ENCODE results near the gene FAM149B1.

FAM149B1 gene

DNA sequence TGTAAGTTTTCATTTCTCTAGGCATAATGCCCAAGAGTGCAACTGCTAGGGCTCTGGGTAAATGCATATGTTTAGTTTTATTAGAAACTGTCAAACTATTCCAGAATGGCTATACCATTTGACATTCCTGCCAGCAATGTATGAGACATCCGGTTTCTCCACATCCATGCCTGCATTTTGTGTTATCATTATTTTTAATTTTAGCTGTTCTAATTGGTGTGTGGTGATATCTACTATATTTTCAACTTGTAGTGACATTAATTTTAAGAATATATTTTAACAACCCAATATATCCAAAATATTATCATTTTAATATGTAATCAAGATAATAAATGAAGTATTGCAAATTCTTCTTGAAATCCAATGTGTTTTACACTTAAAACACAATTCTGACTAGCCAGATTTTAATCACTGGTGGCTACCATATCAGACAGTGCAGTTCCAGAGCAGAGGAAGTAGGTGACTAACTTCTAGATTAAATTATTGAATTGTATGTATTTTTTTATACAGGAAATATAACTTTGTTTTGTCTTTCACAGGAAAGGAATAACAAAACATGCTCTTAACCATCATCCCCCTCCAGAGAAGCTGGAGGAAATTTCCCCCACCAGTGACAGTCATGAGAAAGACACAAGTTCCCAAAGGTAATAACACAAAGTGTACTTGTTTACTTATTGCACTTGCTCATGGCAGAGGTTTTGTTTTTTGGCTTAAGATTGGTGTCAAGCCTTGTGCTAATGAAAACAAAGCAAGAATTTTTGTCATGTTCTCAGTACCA, 6.4 kb downstream of the FAM149B1 start:
- no peak for DNase-seq (ENCODE audit: low read depth in 1 of 2, low spot score in 1 of 2)

DNA sequence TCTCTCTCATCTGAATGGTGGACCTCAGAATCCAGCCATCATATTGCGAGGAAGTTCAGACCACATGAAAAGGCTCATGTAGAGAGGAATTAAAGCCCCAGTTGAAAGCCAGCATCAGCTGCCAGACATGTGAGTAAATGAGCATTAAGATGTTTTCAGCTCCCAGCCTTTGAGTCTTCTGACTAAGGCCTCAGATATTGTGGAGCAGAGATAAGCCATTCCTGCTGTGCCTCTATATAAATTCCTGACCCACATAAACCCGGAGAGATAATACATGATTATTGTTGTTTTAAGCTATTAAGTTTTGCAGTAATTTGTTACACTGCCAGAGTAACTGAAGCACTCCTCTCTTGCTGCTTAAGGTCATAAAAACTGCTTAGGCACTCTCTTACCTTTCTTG, 14.6 kb downstream of the FAM149B1 start:
- no peak for DNase-seq (ENCODE audit: low read depth in 1 of 2, low spot score in 1 of 2)

DNA sequence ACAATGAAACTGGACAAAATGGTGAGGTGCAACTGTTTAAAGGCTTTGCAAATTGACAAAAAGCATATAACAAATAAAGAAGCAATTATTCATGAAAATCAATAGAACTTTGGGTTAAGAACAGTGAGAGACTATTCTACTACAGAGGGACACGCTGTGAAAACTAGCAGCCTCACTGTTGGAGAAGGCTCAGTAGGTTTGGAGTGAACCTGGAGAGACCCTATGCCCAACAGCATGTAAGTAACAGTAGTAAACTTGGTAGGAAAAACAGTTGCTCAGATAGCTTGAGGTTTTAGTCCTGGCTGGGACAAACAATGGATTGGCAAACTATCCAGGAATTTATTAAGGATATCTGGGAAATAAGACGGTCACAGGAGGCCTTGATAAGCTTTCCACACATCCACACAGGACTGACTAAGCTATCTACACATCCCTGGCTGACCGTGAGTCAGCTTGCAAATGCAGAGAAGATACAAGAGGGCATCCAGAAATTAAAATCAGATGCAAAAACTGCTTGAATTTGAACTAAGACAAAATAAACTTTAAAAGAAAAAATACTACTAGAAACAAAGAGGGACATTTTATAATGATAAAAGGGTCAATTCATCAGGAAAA, 15.9 kb downstream of the FAM149B1 start:
- DNase-seq (ENCODE audit: low read depth in 1 of 2, low spot score in 1 of 2) = no peak

DNA sequence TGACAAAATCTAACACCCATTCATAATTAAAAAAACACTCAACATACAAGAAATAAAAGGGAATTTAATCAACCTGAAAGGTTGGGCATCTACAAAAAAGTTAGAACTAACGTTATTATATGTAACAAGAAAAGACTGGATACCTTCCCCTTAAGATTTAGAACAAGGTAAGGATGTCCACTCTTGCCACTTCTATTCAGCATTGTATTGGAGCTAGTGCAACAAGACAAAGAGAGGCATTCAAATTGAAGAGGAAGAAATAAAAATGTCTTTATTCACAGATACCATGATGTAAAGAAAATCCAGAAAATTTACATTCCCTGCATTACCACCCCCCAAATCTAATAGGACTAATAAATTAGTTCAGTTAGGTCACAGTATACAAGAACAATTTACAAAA, 18.3 kb downstream of the FAM149B1 start:
- no peak for DNase-seq (ENCODE audit: low read depth in 1 of 2, low spot score in 1 of 2)

DNA sequence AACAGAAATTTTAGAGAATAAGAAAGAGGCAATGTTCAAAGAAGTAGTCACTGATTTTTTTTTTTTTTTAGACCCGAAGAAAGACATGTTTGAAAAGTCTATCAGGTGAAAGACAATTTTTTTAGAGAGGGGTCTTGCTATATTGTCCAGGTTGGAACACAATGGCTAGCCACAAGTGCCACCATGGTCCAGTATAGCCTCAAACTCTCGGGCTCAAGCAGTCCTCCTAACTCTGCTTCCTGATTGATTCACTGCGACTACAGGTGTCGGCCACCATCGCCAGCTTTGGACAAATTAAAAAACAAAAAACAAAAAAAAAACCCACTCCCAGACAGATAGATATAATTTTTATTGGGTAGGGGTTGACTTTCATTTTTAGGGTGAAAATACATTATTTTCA, 22.3 kb downstream of the FAM149B1 start:
- no peak for DNase-seq (ENCODE audit: low read depth in 1 of 2, low spot score in 1 of 2)

DNA sequence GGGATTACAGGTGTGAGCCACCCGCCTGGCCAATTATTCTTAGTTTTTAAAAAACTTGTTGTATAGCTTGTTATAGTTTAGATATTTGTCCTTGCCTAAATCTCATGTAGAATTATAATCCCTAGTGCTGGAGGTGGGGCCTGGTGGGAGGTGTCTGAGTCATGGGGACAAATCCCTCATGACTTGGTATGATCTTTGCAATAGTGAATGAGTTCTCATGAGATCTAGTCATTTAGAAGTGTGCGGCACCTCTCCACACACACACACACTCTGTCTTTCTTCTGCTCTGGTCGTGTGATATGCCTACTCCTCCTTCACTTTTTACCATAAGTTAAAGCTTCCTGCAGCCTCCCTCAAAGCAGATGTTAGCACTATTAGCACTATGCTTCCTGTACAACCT, 37.2 kb downstream of the FAM149B1 start:
- DNase-seq (ENCODE audit: low read depth in 1 of 2, low spot score in 1 of 2) = no peak

DNA sequence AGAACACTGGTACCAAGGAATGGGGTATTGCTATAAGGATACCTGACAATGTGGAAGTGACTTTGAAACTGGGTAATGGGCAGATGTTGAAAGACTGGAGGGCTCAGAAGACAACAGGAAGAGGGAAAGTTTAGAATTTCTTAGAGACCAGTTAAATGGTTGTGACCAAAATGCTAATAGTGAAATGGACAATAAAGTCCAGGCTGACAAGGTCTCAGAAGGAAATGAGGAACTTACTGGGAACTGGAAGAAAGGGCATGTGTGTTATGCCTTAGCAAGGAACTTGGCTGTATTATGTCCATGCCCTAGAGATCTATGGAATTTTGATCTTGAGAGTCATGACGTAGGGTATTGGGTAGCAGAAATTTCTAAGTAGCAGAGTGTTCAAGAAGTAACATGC, 38.0 kb downstream of the FAM149B1 start:
- no peak for DNase-seq (ENCODE audit: low read depth in 1 of 2, low spot score in 1 of 2)

DNA sequence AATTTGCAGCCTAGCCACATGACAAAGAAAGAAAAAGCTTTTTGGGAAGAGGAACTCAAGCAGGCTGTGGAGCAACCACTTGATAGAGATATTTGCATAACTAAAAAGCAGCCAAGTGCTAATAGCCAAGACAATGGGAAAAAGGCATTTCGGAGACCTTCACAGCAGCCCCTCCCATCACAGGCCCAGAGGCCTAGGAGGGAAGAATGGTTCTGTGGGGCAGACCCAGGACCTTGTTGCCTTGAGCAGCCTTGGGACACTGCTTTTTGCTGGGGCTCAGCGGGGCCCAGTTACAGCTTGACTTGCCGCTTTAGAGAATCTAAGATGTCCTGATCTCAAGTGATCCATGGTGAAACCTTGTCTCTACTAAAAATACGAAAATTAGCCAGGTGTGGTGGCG, 38.5 kb downstream of the FAM149B1 start:
- DNase-seq (ENCODE audit: low read depth in 1 of 2, low spot score in 1 of 2) = no peak

DNA sequence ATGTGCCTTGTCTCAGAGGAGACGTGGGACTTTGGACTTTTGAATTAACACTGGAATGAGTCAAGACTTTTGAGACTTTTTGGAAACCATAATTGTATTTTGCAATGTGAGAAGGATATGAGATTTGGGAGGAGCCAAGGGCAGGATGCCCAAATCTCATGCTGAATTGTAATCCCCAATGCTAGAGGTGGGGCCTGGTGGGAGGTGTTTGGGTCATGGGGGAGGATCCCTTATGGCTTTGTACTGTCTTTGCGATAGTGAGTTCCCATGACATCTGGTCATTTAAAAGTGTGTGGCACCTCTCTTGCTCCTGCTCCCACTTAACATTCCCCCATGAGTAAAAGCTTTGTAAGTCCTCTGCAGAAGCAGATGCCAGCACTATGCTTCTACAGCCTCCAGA, 40.0 kb downstream of the FAM149B1 start:
- no peak for DNase-seq (ENCODE audit: low read depth in 1 of 2, low spot score in 1 of 2)

DNA sequence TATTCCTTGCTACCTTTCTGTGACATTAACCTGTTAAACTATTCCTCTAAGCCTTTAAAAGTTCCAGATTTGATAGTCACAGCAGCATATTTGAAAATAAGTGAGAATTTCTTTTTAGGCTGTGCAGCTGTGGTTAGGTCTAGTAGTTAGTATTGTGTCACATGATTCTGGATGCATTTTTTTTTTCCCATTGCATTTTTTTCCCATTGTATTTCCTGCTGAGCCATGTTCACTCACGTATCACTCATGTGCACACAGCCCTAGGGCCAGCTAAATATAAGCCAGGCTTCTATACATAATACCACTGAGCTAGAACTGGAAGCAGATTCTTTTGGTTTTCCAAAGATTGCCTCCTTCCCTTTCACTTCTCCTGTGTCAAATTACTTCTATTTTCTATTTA, 41.8 kb downstream of the FAM149B1 start:
- DNase-seq (ENCODE audit: low read depth in 1 of 2, low spot score in 1 of 2) = no peak

DNA sequence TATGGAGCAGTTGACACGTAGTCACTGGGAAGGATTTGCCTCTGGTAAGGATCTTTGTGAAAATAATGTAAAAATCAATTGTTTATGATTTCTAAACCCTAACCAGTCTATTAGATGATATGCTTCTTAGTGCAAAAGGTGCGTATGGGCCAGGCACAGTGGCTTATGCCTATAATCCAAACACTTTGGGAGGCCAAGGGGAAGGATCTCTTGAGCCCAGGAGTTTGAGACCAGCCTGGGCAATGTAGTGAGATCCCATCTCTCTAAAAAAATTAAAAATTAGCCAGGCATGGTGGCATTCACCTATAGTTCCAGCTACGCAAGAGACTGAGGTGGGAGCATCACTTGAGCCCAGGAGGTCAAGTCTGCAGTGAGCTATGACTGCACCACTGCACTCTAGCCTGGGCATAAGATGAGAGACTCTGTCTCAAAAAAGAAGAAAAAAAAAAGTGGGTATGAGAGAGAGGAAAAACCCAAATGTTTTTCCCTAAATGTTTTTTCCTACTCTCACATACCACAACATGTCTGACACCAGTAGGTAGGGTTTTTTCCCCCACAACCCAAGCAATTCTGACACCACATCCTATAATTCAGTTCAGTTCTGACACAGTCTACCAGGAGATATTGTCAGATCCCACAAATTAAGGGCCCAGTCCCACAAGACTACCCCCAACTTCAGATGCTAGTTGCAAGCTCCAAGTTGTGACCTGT, 42.6 kb downstream of the FAM149B1 start:
- DNase-seq (ENCODE audit: low read depth in 1 of 2, low spot score in 1 of 2) = no peak

DNA sequence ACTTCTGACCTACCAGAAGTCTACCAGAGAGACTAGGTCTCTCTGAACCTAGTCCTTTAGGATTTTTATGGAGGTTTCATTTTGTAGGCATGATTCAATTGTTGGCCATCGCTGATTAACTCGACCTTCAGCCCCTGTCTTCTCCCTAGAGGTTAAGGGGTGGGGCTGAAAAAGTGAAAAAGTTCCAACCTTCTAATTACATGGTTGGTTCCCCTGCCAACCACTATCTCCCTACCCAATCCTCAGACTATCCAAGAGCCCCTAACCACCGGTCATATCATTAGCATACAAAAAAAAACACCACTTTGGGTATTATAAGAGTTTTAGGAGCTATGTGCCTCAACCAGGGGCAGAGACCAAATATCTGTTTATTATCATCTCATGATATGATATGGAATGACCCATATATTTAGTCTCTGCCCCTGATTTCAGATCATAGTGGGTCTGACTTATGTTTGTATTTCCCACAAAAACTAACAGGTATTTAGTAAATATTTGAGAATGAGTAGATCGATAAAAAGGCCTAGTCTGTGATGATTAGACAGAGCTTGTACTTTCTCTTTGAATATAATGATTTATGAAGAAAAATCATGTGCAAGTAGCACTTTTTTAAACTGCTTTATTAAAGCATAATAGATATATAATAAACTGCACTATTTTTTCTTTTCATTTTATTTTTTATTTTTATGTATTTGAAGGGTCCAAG, 43.3 kb downstream of the FAM149B1 start:
- DNase-seq (ENCODE audit: low read depth in 1 of 2, low spot score in 1 of 2) = no peak

DNA sequence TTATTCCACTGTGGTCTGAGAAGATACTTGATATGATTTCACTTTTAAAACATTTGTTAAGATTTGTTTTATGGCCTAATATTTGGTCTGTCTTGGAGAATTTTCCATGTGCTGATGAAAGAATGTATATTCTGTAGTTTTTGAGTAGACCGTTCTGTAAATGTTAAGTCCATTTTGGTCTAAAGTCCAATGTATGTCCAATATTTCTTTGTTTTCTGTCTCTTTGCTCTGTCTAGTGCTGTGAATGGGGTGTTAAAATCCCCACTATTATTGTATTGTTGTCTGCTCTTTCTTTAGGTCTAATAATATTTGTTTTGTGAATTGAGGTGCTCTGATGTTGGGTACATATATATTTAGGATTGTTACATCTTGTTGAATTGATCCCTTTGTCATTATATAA, 47.8 kb downstream of the FAM149B1 start:
- DNase-seq (ENCODE audit: low read depth in 1 of 2, low spot score in 1 of 2) = no peak

DNA sequence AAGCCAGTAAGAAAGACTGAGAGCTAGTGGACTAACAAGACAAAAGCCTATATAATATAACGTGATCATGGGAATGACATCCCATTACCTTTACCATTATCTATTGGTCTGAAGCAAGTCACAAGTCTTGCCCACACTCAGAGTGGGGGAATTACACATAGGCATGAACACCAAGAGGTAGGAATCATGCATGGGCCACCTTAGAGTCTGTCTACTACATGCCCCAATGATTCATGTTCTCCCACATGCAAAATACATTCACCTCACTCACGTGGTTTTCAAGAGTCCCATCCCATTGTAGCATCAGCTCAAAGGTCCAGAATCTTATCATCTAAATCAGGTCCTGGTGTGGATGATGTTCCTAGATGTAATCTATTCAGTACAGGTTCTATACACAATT, 49.7 kb downstream of the FAM149B1 start:
- no peak for DNase-seq (ENCODE audit: low read depth in 1 of 2, low spot score in 1 of 2)

DNA sequence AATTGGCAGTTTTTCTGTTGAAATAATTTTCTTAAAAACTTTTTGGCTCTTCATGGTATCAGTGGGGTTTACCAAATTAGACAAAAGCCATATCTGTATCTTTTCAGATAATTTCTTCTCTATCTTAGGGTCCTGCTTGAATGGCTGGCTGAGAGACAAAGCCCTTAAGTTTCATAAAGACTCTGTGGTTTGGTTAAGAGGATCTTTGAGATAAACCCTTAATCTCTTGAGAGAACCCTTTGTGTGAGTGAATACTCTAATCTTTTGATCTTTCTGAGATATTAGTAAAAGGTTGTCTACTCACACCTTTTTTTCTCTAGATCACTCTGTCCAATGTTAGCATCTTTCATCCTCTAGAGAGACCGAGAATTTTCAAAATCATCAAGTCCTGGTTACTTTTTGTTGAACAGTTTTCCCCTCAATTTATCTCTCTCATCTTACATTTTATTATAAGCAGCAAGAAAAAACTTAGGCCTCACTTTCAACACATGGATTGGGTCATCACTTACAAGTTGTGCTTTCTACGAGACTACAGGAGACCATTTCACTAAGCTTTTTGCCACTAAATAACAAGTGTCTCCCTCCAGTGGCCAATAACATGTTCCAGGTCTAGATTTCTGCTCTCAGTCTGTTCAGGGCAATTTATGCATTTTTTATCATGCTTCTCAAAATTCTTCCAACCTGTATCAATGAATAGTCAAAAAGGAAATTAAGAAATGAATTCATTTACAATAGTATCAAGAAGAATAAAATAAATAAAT, 50.7 kb downstream of the FAM149B1 start:
- DNase-seq (ENCODE audit: low read depth in 1 of 2, low spot score in 1 of 2) = no peak

DNA sequence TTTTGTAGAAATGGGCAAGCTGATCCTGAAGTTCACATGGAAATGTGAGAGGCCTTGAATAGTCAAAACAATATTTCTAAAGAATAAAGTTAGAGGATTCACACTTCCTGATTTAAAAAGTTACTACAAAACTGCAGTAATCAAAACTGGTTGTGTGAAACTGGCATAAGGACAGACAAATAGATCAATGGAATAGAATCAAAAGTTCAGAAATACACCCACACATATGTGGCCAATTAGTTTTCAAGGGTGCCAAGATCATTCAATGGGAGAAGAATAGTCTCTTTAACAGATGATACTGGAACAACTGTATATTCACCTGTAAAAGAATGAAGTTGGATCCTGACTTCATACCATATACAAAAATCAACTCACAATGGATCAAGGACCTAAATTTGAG, 51.5 kb downstream of the FAM149B1 start:
- no peak for DNase-seq (ENCODE audit: low read depth in 1 of 2, low spot score in 1 of 2)

DNA sequence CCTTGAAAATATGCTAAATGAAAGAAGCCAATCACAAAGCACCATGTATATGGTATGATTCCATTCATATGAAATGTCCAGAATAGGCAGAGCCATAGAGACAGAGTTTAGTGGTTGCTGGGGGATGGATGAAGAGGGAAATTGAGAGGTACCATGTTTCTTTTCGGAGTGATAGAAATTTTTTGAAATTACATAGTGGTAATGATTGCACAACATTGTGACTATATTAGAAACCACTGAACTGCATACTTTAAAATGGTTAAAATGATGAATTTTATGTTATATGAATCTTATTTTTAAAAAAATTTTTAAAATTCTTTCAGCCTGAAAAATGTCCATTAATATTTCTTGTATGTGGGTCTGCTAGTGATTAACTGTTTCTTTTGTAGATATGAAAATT, 53.1 kb downstream of the FAM149B1 start:
- no peak for DNase-seq (ENCODE audit: low read depth in 1 of 2, low spot score in 1 of 2)

DNA sequence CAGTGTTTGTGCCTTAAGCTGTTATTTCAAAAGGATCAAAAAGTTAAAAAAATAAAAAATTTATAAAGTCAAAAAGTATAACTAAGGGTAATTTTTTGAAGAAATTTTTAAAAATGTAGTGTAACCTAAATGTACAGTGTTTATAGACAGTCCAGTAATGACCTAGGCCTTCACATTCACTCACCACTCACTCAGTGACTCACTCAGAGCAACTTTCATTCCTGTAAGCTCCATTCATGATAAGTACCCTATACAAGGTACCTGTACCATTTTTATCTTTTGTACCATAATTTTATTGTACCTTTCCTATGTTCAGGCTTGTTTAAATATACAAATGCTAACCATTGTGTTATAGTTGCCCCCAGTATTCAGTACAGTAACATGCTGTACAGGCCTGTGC, 57.6 kb downstream of the FAM149B1 start:
- DNase-seq (ENCODE audit: low read depth in 1 of 2, low spot score in 1 of 2) = no peak

DNA sequence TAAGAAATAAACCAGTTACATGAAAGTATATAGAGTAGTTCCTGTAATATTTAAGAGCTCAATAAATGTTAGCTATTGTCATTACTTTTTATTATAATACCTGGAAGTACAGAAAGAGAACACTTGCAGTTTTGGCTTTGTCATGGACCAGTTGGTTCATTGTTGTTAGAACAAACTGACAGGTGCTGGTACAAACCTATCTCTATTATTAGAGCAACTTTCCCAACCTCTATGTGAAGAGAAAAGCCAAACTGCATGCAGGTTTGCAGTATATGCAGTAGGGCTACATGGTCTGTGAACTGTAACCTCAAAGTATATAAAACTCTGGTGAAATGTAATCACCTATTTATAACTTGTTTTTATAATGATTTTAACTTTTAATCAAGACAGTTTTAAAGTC, 58.7 kb downstream of the FAM149B1 start:
- no peak for DNase-seq (ENCODE audit: low read depth in 1 of 2, low spot score in 1 of 2)

DNA sequence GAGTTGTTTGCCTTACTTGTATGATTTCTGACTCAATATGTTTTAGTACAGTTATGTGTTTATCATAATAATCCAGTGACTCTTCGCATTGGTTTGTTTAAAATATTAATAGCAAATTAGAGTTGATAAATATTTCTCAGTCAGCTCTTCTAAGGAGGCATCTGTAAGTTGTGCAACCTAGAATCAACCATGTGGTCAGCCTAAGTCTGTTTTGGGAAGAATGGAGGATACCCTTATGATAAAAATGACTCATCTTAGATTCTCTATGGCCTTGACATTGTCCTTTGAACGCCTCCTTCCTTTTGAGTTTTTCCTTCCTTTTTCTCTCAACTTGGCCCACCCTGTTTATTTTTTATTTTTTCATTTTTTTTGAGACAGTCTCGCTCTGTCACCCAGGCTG, 60.3 kb downstream of the FAM149B1 start:
- no peak for DNase-seq (ENCODE audit: low read depth in 1 of 2, low spot score in 1 of 2)

DNA sequence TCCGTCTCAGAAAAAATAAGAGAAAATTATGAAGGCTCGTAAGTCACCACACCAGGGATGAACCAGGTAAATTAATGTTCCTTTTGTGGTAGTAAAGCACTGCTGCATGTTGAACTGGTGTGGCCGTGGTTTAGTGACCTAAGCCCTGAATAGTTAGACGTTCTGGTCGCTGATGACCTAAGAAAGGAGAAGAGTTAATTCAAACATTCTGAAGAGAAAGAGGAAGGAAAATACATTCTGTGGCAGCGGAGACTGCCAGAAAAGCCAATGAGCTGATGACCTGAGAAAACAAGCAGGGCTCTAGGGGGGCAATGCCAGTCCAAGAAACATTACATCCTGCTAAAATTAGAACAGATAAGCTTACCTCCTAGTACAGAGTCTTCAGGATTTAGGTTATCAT, 61.6 kb downstream of the FAM149B1 start:
- no peak for DNase-seq (ENCODE audit: low read depth in 1 of 2, low spot score in 1 of 2)

Data from activated T-helper 1 cell treated with anti-CD3 and anti-CD28 coated beads, Interleukin-2, amount 50 U/mL, for 16 hours (primary cell).